WTC11 (cell line): Measurements from ENCODE around the gene MTF1. TPM values are rescaled to one million over a fixed set of nuclear protein-coding genes. Genes with fewer than 3 reads are reported as not detected.

Source experiments
- ATAC-seq: fragments of 200-7000 bp; cut with Tn5 transposase; 2 replicates; pipeline ENCODE4 v1.10.0; 2021; ENCODE audit warnings: mild to moderate bottlenecking, moderate library complexity
- CTCF ChIA-PET: fragments of 300-600 bp; sonication (Branson Sonifier 250); formaldehyde crosslinking; loops from one replicate; lab custom pipeline; 2021; ENCODE audit warnings: antibody characterized with exemption; lab: Charles Lee
- POLR2A ChIA-PET: fragments of 350-600 bp; sonication (Branson Sonifier 250); formaldehyde crosslinking; loops from one replicate; lab custom pipeline; 2021; ENCODE audit warnings: antibody characterized with exemption; lab: Charles Lee
- DNase-seq: peaks from one replicate; pipeline ENCODE4 v3.0.0; 2021; ENCODE audit warnings: low spot score
- H3K27ac Mint-ChIP-seq: 2 replicates; pipeline ENCODE4 v1.8.0; 2021; ENCODE audit warnings: mixed read lengths
- H3K27me3 Mint-ChIP-seq: 2 replicates; pipeline ENCODE4 v1.8.0; 2021; ENCODE audit warnings: low read depth, mild to moderate bottlenecking, moderate library complexity, mixed read lengths
- H3K36me3 Mint-ChIP-seq: 2 replicates; pipeline ENCODE4 v1.8.0; 2021; ENCODE audit warnings: mixed read lengths
- H3K4me1 Mint-ChIP-seq: 2 replicates; pipeline ENCODE4 v1.8.0; 2022; ENCODE audit warnings: mixed read lengths
- H3K4me3 Mint-ChIP-seq: 2 replicates; pipeline ENCODE4 v1.8.0; 2021; ENCODE audit warnings: mild to moderate bottlenecking, moderate library complexity, mixed read lengths
- H3K9me3 Mint-ChIP-seq: 2 replicates; pipeline ENCODE4 v1.8.0; 2021; ENCODE audit warnings: mixed read lengths
- CDX4 ChIP-seq: fragments of 250-450 bp; sonication (Bioruptor Pico); IDR thresholded peaks from 2 replicates; pipeline ENCODE4 v1.9.0; 2021; ENCODE audit warnings: moderate library complexity, mild to moderate bottlenecking, inconsistent platforms, borderline replicate concordance
- E2F5 ChIP-seq: sonication (generic); formaldehyde crosslinking; IDR thresholded peaks from 2 replicates; pipeline ENCODE4 v1.8.1; 2022; ENCODE audit warnings: mild to moderate bottlenecking, moderate library complexity, missing genetic modification reagents
- ELF4 ChIP-seq: sonication (generic); formaldehyde crosslinking; IDR thresholded peaks from 2 replicates; pipeline ENCODE4 v1.8.1; 2022; ENCODE audit warnings: low read depth, mild to moderate bottlenecking, moderate library complexity, missing genetic modification reagents
- ESRRA ChIP-seq: sonication (generic); formaldehyde crosslinking; IDR thresholded peaks from 2 replicates; pipeline ENCODE4 v1.8.1; 2022; ENCODE audit warnings: mild to moderate bottlenecking, missing genetic modification reagents, borderline replicate concordance
- HMGA2 ChIP-seq: fragments of 250-450 bp; sonication (Bioruptor Pico); IDR thresholded peaks from 2 replicates; pipeline ENCODE4 v1.4.0; 2021; ENCODE audit warnings: mild to moderate bottlenecking, moderate library complexity
- KAT7 ChIP-seq: sonication (generic); formaldehyde crosslinking; IDR thresholded peaks from 2 replicates; pipeline ENCODE4 v1.8.1; 2023; ENCODE audit warnings: missing genetic modification reagents, mild to moderate bottlenecking, borderline replicate concordance
- NR3C1 ChIP-seq: sonication (generic); formaldehyde crosslinking; conservative IDR thresholded peaks from 2 replicates; pipeline ENCODE4 v1.8.1; 2023; ENCODE audit warnings: low read depth, mild to moderate bottlenecking, missing genetic modification reagents
- STAT6 ChIP-seq: sonication (generic); formaldehyde crosslinking; conservative IDR thresholded peaks from 2 replicates; pipeline ENCODE4 v1.8.1; 2023; ENCODE audit warnings: mild to moderate bottlenecking, low read depth, missing genetic modification reagents, moderate library complexity
- TCF7 ChIP-seq: sonication (generic); formaldehyde crosslinking; IDR thresholded peaks from 2 replicates; pipeline ENCODE4 v1.8.0; 2022; ENCODE audit warnings: mild to moderate bottlenecking, low read depth, missing genetic modification reagents, moderate library complexity
- TEAD1 ChIP-seq: sonication (generic); formaldehyde crosslinking; IDR thresholded peaks from 2 replicates; pipeline ENCODE4 v1.8.0; 2022; ENCODE audit warnings: mild to moderate bottlenecking, missing genetic modification reagents
- ZMAT4 ChIP-seq: fragments of 250-450 bp; sonication (Bioruptor Pico); IDR thresholded peaks from 2 replicates; pipeline ENCODE4 v1.9.0; 2021; ENCODE audit warnings: mild to moderate bottlenecking
- ZNF121 ChIP-seq: sonication (generic); formaldehyde crosslinking; IDR thresholded peaks from 2 replicates; pipeline ENCODE4 v1.8.0; 2023; ENCODE audit warnings: missing genetic modification reagents
- ZNF263 ChIP-seq: sonication (generic); formaldehyde crosslinking; IDR thresholded peaks from 2 replicates; pipeline ENCODE4 v1.8.1; 2022; ENCODE audit warnings: low read depth, mild to moderate bottlenecking, moderate library complexity, missing genetic modification reagents
- total RNA-seq: library from RNA; stranded (reverse); gene quantifications from 3 replicates; pipeline ENCODE4 v1.2.3, GENCODE V29; 2021
- TF ChIP-seq, protein P1 (sequence below): fragments of 250-450 bp; sonication (Bioruptor Pico); IDR thresholded peaks from 2 replicates; pipeline ENCODE4 v1.8.0; 2021; ENCODE audit warnings: mild to moderate bottlenecking
- TF ChIP-seq, protein P2 (sequence below): sonication (generic); formaldehyde crosslinking; IDR thresholded peaks from 2 replicates; pipeline ENCODE4 v1.8.1; 2023; ENCODE audit warnings: mild to moderate bottlenecking, missing genetic modification reagents, moderate library complexity
- TF ChIP-seq, protein P3 (sequence below): sonication (generic); formaldehyde crosslinking; IDR thresholded peaks from 2 replicates; pipeline ENCODE4 v1.8.1; 2022; ENCODE audit warnings: low read depth, missing genetic modification reagents, borderline replicate concordance

The MTF1 gene
- total RNA-seq, 1 experiment from 2014 or later: 12.2 TPM

DNA sequence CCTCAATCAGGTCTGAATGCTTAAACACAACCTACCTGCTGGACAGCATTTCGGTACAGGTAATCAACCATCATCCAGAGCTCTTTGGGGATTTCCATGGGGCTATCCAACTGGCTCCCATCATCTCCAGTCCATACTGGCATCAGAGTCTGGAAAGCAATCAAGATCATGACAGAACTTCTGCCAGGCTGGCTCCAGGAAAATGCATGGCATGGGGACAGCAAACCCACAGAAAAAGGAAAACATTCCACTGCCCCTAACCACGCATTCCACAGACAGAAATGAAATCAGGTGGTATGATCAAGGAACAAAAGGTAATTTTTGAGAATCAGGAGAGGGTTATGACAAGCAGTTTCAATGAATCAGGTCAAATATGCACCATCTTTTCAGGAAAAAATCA is 9.1 kb upstream of the MTF1 start:
- ChIA-PET CTCF (no interaction called here), POLR2A (no interaction called here)

GRCh38 chr1:37867784-37868183 is 8.4 kb upstream of the MTF1 start:
- TF ChIP-seq CDX4 (CRISPR knock-in tag): no peak
- TF ChIP-seq E2F5: no peak
- peak; percentile 81 for ATAC-seq
- Mint-ChIP-seq H3K36me3 (peaks cover 24% of the 10 kb centered on the region), H3K4me3 (no peak overlapping the region), H3K27me3 (no peaks in the 10 kb centered on the region), H3K4me1 (no peaks in the 10 kb centered on the region), H3K9me3 (no peaks in the 10 kb centered on the region), H3K27ac (no peak overlapping the region)
- ChIA-PET POLR2A (interaction anchor here (0.6 kb wide), 2 partner anchors 12 to 168 kb away, joined by 3 to 5 read pairs; no protein-coding TSS in a partner anchor), CTCF (no interaction called here)
- DNase-seq: peak; percentile 35

More for the DNA sequence above, 9.1 kb upstream of the MTF1 start:
- Mint-ChIP-seq H3K4me3 (no peak overlapping the region), H3K27ac (no peak overlapping the region; the same call in 1 of the 2 replicates), H3K27me3 (no peaks in the 10 kb centered on the region), H3K9me3 (no peaks in the 10 kb centered on the region), H3K36me3 (peaks cover 30% of the 10 kb centered on the region), H3K4me1 (no peaks in the 10 kb centered on the region)
- no peak for ATAC-seq
- TF ChIP-seq ZMAT4 (CRISPR knock-in tag) (no peak), ZNF263 (CRISPR knock-in tag) (no peak), STAT6 (no peak), ELF4 (no peak), NR3C1 (CRISPR knock-in tag) (no peak), ESRRA (CRISPR knock-in tag) (no peak), TCF7 (CRISPR knock-in tag) (no peak), TEAD1 (no peak), HMGA2 (CRISPR knock-in tag) (no peak), KAT7 (no peak), ZNF121 (no peak)
- TF ChIP-seq, protein P1, sequence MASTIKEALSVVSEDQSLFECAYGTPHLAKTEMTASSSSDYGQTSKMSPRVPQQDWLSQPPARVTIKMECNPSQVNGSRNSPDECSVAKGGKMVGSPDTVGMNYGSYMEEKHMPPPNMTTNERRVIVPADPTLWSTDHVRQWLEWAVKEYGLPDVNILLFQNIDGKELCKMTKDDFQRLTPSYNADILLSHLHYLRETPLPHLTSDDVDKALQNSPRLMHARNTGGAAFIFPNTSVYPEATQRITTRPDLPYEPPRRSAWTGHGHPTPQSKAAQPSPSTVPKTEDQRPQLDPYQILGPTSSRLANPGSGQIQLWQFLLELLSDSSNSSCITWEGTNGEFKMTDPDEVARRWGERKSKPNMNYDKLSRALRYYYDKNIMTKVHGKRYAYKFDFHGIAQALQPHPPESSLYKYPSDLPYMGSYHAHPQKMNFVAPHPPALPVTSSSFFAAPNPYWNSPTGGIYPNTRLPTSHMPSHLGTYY: no peak
- TF ChIP-seq, protein P2, sequence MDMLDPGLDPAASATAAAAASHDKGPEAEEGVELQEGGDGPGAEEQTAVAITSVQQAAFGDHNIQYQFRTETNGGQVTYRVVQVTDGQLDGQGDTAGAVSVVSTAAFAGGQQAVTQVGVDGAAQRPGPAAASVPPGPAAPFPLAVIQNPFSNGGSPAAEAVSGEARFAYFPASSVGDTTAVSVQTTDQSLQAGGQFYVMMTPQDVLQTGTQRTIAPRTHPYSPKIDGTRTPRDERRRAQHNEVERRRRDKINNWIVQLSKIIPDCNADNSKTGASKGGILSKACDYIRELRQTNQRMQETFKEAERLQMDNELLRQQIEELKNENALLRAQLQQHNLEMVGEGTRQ (CRISPR knock-in tag): no peak
- TF ChIP-seq, protein P3, sequence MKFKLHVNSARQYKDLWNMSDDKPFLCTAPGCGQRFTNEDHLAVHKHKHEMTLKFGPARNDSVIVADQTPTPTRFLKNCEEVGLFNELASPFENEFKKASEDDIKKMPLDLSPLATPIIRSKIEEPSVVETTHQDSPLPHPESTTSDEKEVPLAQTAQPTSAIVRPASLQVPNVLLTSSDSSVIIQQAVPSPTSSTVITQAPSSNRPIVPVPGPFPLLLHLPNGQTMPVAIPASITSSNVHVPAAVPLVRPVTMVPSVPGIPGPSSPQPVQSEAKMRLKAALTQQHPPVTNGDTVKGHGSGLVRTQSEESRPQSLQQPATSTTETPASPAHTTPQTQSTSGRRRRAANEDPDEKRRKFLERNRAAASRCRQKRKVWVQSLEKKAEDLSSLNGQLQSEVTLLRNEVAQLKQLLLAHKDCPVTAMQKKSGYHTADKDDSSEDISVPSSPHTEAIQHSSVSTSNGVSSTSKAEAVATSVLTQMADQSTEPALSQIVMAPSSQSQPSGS (CRISPR knock-in tag): no peak
- DNase-seq: no peak
